ENCODE data around the gene RTP5.

GRCh38 chr2:241874277-241874925 is 4.9 kb downstream of the RTP5 start:
- TF ChIP-seq POLR2A (IDR thresholded peaks at IDR 0.05): no peak
- no peak for TF ChIP-seq CTCF (IDR thresholded peaks at IDR 0.05)

All from gastroesophageal sphincter (tissue), 3 donors.